ENCODE results near the gene WIPF2. TPM values are rescaled to one million over a fixed set of nuclear protein-coding genes. Genes with fewer than 3 reads are reported as not detected.
A peak's percentile ranks its signal among the peaks of the same experiment; 100 is the strongest.

The WIPF2 gene
- total and polyA plus RNA-seq, 2 of the 8 experiments (the other 6 are each of a cell fraction or from before 2014, with no cell fraction given): 6.9 to 25.3 TPM

DNA sequence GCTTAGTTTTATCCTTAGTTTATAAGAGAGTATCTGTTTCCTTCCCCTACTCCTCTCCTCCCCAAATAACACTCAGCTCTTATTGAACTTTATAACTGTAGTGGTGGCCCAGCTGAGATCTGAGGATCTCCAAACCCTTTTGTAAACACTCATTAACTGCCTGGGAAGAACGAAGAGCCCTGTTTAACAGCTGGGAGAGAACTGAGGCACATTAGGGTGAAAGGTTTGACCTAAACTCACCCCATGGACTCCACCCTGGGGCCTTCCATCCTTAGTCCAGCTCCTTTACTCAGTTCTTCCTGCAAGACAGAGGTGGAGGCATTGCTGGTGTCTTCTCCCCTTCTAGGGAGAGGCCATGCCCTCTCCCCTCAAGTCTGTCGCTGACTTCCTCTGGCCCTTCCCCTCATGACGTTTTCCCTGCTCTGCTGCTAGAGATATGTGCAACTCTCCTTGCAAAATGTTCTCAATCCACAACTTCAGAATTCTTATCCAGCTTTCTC lies 88.7 kb downstream of the WIPF2 start:
- H3K14ac ChIP-seq (ENCODE audit: insufficient read length): no peak overlapping the region
- H2BK5ac ChIP-seq (ENCODE audit: low read depth, low read length): no peak overlapping the region
- no peak overlapping the region; the same call in 1 of the 2 replicates for H2BK15ac ChIP-seq (ENCODE audit: low read length)
- H3K79me1 ChIP-seq (ENCODE audit: low read depth, low read length): no peaks in the 10 kb centered on the region
- H3K9me3 ChIP-seq (ENCODE audit: insufficient read depth in 2 of 2, low read depth in 1 of 2, low read length in 1 of 2): no peaks in the 10 kb centered on the region
- POLR2A ChIA-PET (ENCODE audit: partially characterized antibody): interaction anchor here (0.5 to 31.2 kb wide), 12 partner anchors 0 to 197 kb away, joined by 3 to 570 read pairs (median 6); partner anchors contain the start of genes CDC6, GJD3, RARA and WIPF2
- 0 out of 2 replicates have a peak overlapping the region, but pooled peaks have one; percentile 6 for H2AK5ac ChIP-seq (ENCODE audit: low read depth, low read length)
- H4K20me1 ChIP-seq (replicated peaks in 1 of 2; ENCODE audit: control insufficient read depth in 1 of 2, insufficient read depth in 2 of 2, low read length in 2 of 2): peaks cover 10 to 11% of the 10 kb centered on the region in 2 experiments
- no peak overlapping the region for H2AFZ ChIP-seq (ENCODE audit: low read length)
- H3K79me2 ChIP-seq (ENCODE audit: control insufficient read depth in 1 of 2, insufficient read depth in 2 of 2, low read length in 2 of 2): peaks cover 0 to 3% of the 10 kb centered on the region in 2 experiments; a peak in 1 of 4 replicates
- CTCF ChIA-PET (ENCODE audit: partially characterized antibody): interaction anchor here (1.1 to 39.2 kb wide), 14 partner anchors 9 to 226 kb away, joined by 3 to 1198 read pairs (median 5); partner anchors contain the start of genes GJD3 and TOP2A
- no peak overlapping the region for H2BK120ac ChIP-seq (replicated peaks; ENCODE audit: low read depth, low read length)
- peak overlapping the region; percentile 63; the same call in 1 of the 2 replicates for H2BK12ac ChIP-seq (ENCODE audit: low read depth, low read length)
- H4K91ac ChIP-seq (replicated peaks; ENCODE audit: insufficient read length, low read length): no peak overlapping the region
- H3K56ac ChIP-seq (replicated peaks; ENCODE audit: insufficient read length, low read depth, low read length): no peak overlapping the region
- H4K5ac ChIP-seq (ENCODE audit: insufficient read length, low read depth, low read length): no peak overlapping the region
- H2BK20ac ChIP-seq (ENCODE audit: low read length): no peak overlapping the region
- no peak overlapping the region for H3K9ac ChIP-seq (replicated peaks in 1 of 4; ENCODE audit: extremely low read depth in 1 of 4, low read depth in 3 of 4, low read length in 3 of 4)
- 64% methylated on average over 3 of the region's 3 CpGs; no CpG with 5 or more reads in 1 of the 2 experiments for WGBS, 2 experiments (ENCODE audit: extremely low coverage in 1 of 2, insufficient coverage in 1 of 2, insufficient read length in 1 of 2, insufficient replicate concordance in 2 of 2, low coverage in 1 of 2, low lambda C conversion rate in 2 of 2, missing lambda C conversion rate in 1 of 2)
- peaks cover 0 to 1% (median 0%) of the 10 kb centered on the region in 4 experiments; a peak in 2 of 7 replicates for H3K27me3 ChIP-seq (replicated peaks in 1 of 4; ENCODE audit: control insufficient read depth in 3 of 4, extremely low read depth in 1 of 4, insufficient read depth in 3 of 4, low read length in 3 of 4)
- no peaks in the 10 kb centered on the region; the same call in 1 of the 2 replicates for H3K23me2 ChIP-seq (ENCODE audit: low read depth, low read length)
- H3K4me1 ChIP-seq (replicated peaks in 1 of 4; ENCODE audit: control insufficient read depth in 3 of 4, insufficient read depth in 4 of 4, low read length in 3 of 4): peaks cover 18 to 33% (median 23%) of the 10 kb centered on the region in 4 experiments
- H3K4ac ChIP-seq (replicated peaks; ENCODE audit: insufficient read length, low read depth, low read length): no peak overlapping the region
- peaks cover 7 to 17% (median 16%) of the 10 kb centered on the region in 4 experiments for H3K36me3 ChIP-seq (ENCODE audit: control insufficient read depth in 2 of 4, insufficient read depth in 4 of 4, low read length in 3 of 4)
- H3K18ac ChIP-seq (ENCODE audit: extremely low read depth, low read length): peak overlapping the region; percentile 51; the same call in 1 of the 2 replicates
- peak overlapping the region; percentile 44 to 45; a peak in 3 of 4 replicates for H3K4me2 ChIP-seq (ENCODE audit: insufficient read depth in 1 of 2, low read depth in 2 of 2, low read length in 2 of 2)
- no peak overlapping the region for H3K27ac ChIP-seq (ENCODE audit: low read depth, low read length)
- DNase-seq (ENCODE audit: low read depth in 1 of 2, low spot score in 2 of 2): no peak
- H3K23ac ChIP-seq (ENCODE audit: insufficient read length): no peak overlapping the region
- no peak overlapping the region for H4K8ac ChIP-seq (ENCODE audit: extremely low read depth, insufficient read depth, low read length)
- FAIRE-seq: no peak
- peak overlapping the region in 1 of 4 experiments; percentile 29; a peak in 1 of 8 replicates for H3K4me3 ChIP-seq (ENCODE audit: extremely low read depth in 1 of 4, insufficient read depth in 2 of 4, low read depth in 3 of 4, low read length in 4 of 4)
- TF ChIP-seq JUND (IDR thresholded peaks at IDR 0.05; ENCODE audit: low read length) (no peak), EZH2 (IDR thresholded peaks at IDR 0.05; ENCODE audit: low read depth, low read length, severe bottlenecking) (no peak), FOSL1 (IDR thresholded peaks at IDR 0.05; ENCODE audit: insufficient read depth, low read depth, low read length) (no peak), KDM1A (IDR thresholded peaks at IDR 0.05; ENCODE audit: borderline replicate concordance, low read length) (no peak), POLR2AphosphoS5 (IDR thresholded peaks at IDR 0.05; ENCODE audit: low read depth, low read length) (0 out of 2 replicates have a peak, but pooled peaks have one; percentile 8), JUN (IDR thresholded peaks at IDR 0.05; ENCODE audit: low read depth, low read length) (no peak), MAFK (IDR thresholded peaks at IDR 0.05; ENCODE audit: low read depth, low read length) (no peak)
